Measurements from ENCODE around the gene ZEB2. TPM values are rescaled to one million over a fixed set of nuclear protein-coding genes. Genes with fewer than 3 reads are reported as not detected.

ZEB2 gene
- total RNA-seq, 2 donors from 2014 or later, result 76.1 to 91.7 TPM

GRCh38 chr2:144429396-144430112, 90.4 kb downstream of the ZEB2 start:
- H3K9me3 ChIP-seq, result no peaks in the 10 kb centered on the region
- no peak for TF ChIP-seq CTCF (IDR thresholded peaks at IDR 0.05)
- H3K27me3 ChIP-seq, result no peaks in the 10 kb centered on the region
- peaks cover 17% of the 10 kb centered on the region for H3K36me3 ChIP-seq
- H3K4me1 ChIP-seq, result peaks cover 0 to 62% of the 10 kb centered on the region in 2 donors
- no peak overlapping the region for H3K4me3 ChIP-seq
- no peak for DNase-seq (ENCODE audit: low spot score)
- H3K27ac ChIP-seq, result peak overlapping the region; percentile 77 to 92

- no peak for TF ChIP-seq CTCF (IDR thresholded peaks at IDR 0.05)
- H3K36me3 ChIP-seq, result peaks cover 20% of the 10 kb centered on the region
These were observed 92.9 kb downstream of the ZEB2 start for GRCh38 chr2:144426981-144427479.

GRCh38 chr2:144426355-144426754, 93.6 kb downstream of the ZEB2 start:
- Histone ChIP-seq H3K4me1 (peaks cover 0 to 39% of the 10 kb centered on the region in 2 donors), H3K27ac (peak overlapping the region; percentile 63 to 77)
- TF ChIP-seq CTCF (IDR thresholded peaks at IDR 0.05), result no peak

More at GRCh38 chr2:144426981-144427479, 92.9 kb downstream of the ZEB2 start:
- DNase-seq (ENCODE audit: low spot score), result no peak
- no peaks in the 10 kb centered on the region for H3K27me3 ChIP-seq
- H3K9me3 ChIP-seq, result no peaks in the 10 kb centered on the region
- H3K4me3 ChIP-seq, result no peak overlapping the region
- peak overlapping the region; percentile 63 to 77 for H3K27ac ChIP-seq
- H3K4me1 ChIP-seq, result peaks cover 0 to 45% of the 10 kb centered on the region in 2 donors

GRCh38 chr2:144424559-144425240, 95.2 kb downstream of the ZEB2 start:
- H3K27ac ChIP-seq, result peak overlapping the region; percentile 35 to 63

More at GRCh38 chr2:144426355-144426754, 93.6 kb downstream of the ZEB2 start:
- Histone ChIP-seq H3K4me3 (no peak overlapping the region), H3K36me3 (peaks cover 20% of the 10 kb centered on the region), H3K27me3 (no peaks in the 10 kb centered on the region), H3K9me3 (no peaks in the 10 kb centered on the region)
- DNase-seq (ENCODE audit: low spot score), result no peak

More at GRCh38 chr2:144424559-144425240, 95.2 kb downstream of the ZEB2 start:
- no peak for TF ChIP-seq CTCF (IDR thresholded peaks at IDR 0.05)
- no peak for DNase-seq (ENCODE audit: low spot score)
- H3K4me1 ChIP-seq, result peaks cover 0 to 32% of the 10 kb centered on the region in 2 donors
- no peaks in the 10 kb centered on the region for H3K27me3 ChIP-seq
- peaks cover 29% of the 10 kb centered on the region for H3K36me3 ChIP-seq
- H3K9me3 ChIP-seq, result no peaks in the 10 kb centered on the region
- no peak overlapping the region for H3K4me3 ChIP-seq
